ENCODE data around the gene TMEM134. TPM values are rescaled to one million over a fixed set of nuclear protein-coding genes. Genes with fewer than 3 reads are reported as not detected.

TMEM134 gene
- total and polyA plus RNA-seq, 4 donors = 10.2 to 86.9 (median 63.5) TPM

- no peak overlapping the region for H3K9ac ChIP-seq (ENCODE audit: low read depth in 1 of 2, low read length in 2 of 2)
- no peaks in the 10 kb centered on the region for H3K9me3 ChIP-seq (ENCODE audit: control insufficient read depth in 4 of 4, low read length in 3 of 4)
- peaks cover 19 to 34% (median 25%) of the 10 kb centered on the region in 4 donors for H3K4me1 ChIP-seq (ENCODE audit: control insufficient read depth in 4 of 4, insufficient read depth in 4 of 4, low read length in 3 of 4)
- TF ChIP-seq JUND (IDR thresholded peaks at IDR 0.05) (no peak), ZBTB33 (IDR thresholded peaks at IDR 0.05) (no peak), NR2F2 (IDR thresholded peaks at IDR 0.05) (no peak), MAX (IDR thresholded peaks at IDR 0.05) (no peak), GABPA (IDR thresholded peaks at IDR 0.05 in 1 of 2, conservative IDR thresholded peaks at IDR 0.05 in 1 of 2) (no peak), FOXA1 (IDR thresholded peaks at IDR 0.05) (no peak), ATF3 (IDR thresholded peaks at IDR 0.05) (no peak), CTCF (IDR thresholded peaks at IDR 0.05; ENCODE audit: low read depth, low read length, missing input control) (no peak), TAF1 (conservative IDR thresholded peaks at IDR 0.05) (no peak), YY1 (IDR thresholded peaks at IDR 0.05) (no peak), FOXA2 (IDR thresholded peaks at IDR 0.05) (no peak), SP1 (IDR thresholded peaks at IDR 0.05) (no peak), REST (IDR thresholded peaks at IDR 0.05) (no peak), HNF4G (IDR thresholded peaks at IDR 0.05) (no peak)
- H3K4me3 ChIP-seq (ENCODE audit: low read depth in 1 of 3, low read length in 3 of 3) = peak overlapping the region in 1 of 3 donors; percentile 20
- no peaks in the 10 kb centered on the region for H3K27me3 ChIP-seq (ENCODE audit: control insufficient read depth in 4 of 4, insufficient read depth in 4 of 4, low read length in 3 of 4)
- H3K27ac ChIP-seq (ENCODE audit: low read depth in 1 of 2, low read length in 2 of 2) = peak overlapping the region in 1 of 2 donors; percentile 94
- H3K36me3 ChIP-seq (ENCODE audit: control insufficient read depth in 4 of 4, insufficient read depth in 3 of 4, low read depth in 1 of 4, low read length in 3 of 4) = no peaks in the 10 kb centered on the region
- 71% methylated on average over 22 of the region's 22 CpGs for WGBS
- DNase-seq (ENCODE audit: low spot score) = no peak
Measured at GRCh38 chr11:67421430-67422031, 47.5 kb downstream of the TMEM134 start.
